Measurements from ENCODE around the gene DYDC2.

- TF ChIP-seq POLR2AphosphoS5 (IDR thresholded peaks at IDR 0.05; ENCODE audit: low read depth, low read length) (no peak), POLR2A (IDR thresholded peaks at IDR 0.05; ENCODE audit: low read depth, low read length) (no peak), TAF1 (IDR thresholded peaks at IDR 0.05; ENCODE audit: borderline replicate concordance, low read depth, low read length) (no peak)
These were observed 23.6 kb downstream of the DYDC2 start for GRCh38 chr10:80380185-80380584.

Measured in GM12892 (cell line).